HG03108 (cell line): Measurements from ENCODE around the gene DLGAP1.

Experiments
- ATAC-seq: cut with Tn5 transposase; IDR thresholded peaks from one replicate; pipeline ENCODE4 v1.9.1; 2021; ENCODE audit warnings: moderate library complexity; ENCODE audit not compliant: unreplicated experiment

Gene DLGAP1

DNA sequence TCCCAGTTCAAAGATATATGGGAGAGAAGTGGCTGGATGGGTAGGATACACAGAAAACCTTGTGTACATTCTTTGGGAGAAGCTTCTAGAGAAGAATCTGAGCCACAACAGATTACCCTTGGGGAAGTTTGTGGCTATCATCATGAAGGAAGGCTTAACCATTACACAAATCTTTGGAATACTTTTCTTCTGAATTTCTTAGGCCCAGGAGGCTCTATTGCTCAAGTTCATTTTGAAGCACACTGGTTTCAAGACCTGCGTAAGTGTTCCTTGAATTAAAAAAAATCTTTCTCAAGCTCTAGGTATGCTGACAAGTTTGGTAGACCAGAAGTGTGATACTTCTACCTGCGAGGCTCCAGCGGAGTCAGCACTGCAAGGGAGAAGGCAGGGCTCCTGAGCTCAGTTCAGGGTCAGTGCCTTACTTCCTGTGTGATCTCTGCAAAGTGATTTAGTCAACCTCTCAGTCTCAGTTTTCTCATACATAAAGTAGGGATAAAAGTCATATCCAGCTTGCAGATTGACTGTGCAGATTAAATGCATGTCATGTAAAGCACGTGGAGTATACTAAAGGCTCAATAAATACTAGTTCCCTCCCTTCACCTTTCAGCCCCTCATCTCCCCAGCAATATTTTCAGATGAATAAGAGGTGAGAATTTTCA, 438.6 kb downstream of the DLGAP1 start:
- ATAC-seq, result no peak

GRCh38 chr18:4007846-4008245, 447.3 kb downstream of the DLGAP1 start:
- ATAC-seq, result no peak

- ATAC-seq, result no peak
Observed at GRCh38 chr18:4004183-4004829, 450.8 kb downstream of the DLGAP1 start.

- ATAC-seq, result no peak
Observed at GRCh38 chr18:3998698-3999333, 456.3 kb downstream of the DLGAP1 start.

GRCh38 chr18:3995476-3996102, 459.5 kb downstream of the DLGAP1 start:
- no peak for ATAC-seq

DNA sequence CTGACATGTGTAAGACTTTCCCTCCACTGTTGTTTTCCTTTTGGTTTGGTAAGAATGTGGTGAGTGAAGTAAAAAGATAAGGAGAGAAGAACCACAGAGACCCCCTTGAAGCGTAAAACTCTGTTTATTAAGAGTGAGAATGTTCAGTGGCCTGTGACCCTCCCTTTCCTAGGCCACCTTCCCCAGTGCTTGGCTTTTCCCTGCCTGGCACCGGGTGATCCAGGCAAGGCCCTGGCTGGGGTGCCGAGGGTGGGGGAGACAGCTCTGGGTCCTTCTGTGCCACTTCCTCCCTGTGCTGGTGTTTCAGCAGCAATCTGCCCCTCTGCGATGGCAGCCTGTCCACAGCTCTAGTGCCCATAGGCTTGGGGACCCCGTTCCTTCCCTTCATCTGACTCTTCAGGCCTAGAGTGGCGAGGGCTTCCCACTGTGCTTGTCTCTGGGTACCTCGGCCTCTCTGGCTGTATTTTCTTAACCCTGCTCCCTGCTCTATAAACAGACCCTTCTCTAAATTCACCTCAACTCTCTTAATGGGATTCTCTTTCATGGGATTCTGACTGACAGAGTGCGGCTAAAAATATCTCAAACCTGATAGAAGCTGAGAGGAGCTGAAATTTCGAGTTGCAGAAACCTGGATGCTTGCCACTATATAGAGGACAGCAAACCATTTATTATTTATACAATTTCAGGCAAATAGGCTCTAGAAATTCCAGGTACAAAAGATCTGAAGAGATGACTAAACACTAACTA, 461.0 kb downstream of the DLGAP1 start:
- no peak for ATAC-seq

DNA sequence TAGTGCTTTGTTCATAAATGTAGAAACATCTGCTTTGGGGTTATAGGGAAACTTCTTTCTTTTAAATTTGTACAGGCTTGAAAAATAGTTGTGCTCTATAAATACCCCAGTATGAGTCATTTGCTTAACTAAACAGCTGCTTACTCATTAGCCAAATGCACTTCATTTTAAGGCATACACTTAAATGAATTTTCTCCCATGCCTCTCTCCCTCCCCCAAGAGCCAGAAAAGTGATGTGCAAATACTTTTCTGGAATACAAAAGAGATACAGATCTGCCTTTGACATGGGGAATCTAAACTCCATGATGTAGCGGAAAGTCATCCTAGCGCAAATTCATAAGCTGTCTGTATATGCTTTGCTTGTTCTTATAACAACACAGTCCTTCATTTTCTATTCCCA, 469.4 kb downstream of the DLGAP1 start:
- ATAC-seq, result no peak

- no peak for ATAC-seq
Observed at GRCh38 chr18:3985020-3985419, 470.1 kb downstream of the DLGAP1 start.

- no peak for ATAC-seq
Observed at GRCh38 chr18:3984163-3984757, 470.8 kb downstream of the DLGAP1 start.

DNA sequence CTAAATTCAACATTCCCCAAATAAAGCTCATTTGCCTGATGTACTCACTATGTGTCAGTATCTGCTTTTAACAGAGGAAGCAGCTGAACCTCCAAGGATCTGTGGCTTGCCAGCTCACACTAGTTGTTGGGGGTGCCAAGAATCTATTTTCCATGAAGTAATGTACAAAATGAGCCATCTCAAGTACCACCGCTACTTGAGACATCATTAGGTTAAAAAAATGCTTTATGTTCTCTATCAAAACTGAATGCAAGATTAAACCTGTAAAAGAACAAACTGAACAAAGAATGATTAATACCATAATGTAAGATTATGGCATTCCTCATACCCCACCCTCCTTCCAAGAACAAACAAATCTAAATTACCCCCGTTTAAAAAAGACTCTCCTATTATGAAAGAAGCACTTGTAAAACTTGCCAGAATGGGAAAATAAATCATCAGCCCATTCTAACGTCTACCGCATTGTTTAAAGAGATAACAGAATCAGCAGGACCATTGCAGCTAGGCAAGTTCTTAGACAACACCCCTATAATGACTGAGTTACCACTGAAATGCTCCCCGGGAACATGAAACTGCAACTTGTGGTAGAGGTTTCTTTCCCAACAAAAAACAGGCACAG, 471.6 kb downstream of the DLGAP1 start:
- no peak for ATAC-seq

DNA sequence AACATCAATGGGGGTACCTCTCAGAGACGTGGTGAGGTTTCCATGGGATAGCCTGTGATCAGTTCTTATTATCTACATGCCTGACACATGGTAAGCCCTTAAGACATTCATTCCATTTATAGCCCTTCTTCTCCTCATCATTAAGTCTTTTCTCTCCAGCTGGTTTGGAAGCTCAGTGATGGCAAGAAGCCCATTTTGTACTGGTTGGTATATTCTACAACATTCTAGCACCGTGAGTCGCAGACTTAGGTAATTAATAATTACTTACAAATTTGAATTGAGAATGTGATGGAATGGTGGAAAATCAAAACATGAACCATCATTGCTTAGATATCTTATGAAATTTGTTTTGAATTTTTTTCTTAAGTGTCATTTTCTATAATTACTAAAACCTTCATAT, 472.6 kb downstream of the DLGAP1 start:
- ATAC-seq, result no peak

DNA sequence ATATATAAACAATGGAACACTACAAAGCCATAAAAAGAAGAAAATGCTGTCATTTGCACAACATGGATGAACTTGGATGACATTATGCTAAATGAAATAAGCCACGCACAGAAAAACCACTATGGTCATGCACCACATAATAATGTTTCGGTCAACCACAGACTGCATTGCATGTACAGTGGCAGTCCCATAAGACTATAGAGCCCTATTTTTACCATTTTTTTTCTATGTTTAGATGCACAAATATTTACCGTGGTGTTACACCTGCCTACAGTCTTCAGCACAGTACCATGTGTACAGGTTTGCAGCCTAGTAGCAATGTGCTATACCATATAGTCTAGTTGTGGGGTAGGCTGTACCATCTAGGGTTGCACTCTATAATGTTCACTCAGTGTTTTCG, 476.1 kb downstream of the DLGAP1 start:
- no peak for ATAC-seq

- ATAC-seq, result no peak
Observed at GRCh38 chr18:3973191-3973850, 481.8 kb downstream of the DLGAP1 start.

GRCh38 chr18:3972291-3972930, 482.7 kb downstream of the DLGAP1 start:
- no peak for ATAC-seq

- ATAC-seq, result no peak
Observed at GRCh38 chr18:3970929-3971328, 484.2 kb downstream of the DLGAP1 start.

DNA sequence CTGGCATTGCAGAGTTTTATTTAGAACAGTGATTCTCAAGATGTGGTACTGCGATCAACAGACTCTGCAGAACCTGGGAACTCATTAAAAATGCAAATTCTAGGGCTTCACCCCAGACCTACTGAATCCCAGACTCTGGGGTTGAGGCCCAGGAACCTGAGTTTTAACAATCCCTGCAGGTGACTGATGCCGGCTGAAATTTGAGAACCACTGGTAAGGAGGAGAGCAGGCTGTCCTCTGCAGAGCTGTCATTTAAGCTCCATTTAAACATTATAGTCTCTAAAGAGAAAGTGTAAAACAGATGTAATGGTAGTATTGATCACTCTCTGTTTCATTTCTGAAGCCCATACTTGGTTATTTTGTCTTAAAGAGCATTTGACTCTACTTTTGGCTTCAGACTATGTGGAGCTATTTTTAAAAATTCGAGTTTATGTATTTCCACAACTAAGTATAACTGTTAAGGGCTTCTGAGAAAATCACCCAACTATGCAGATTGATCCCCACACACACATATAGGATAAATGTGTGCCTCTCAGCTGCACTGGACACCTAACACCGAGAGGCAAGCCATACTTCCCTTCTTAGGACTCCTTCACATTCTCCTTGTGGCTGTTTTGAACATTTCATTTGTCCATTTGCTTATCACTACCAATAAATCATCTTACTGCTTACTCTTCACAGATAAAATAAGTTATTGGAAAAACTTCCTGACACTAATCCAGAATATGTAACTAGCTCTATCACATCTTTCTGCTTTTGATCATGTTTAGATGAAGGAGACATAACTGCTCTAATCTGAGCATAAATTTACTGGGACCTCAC, 487.5 kb downstream of the DLGAP1 start:
- ATAC-seq, result no peak

- ATAC-seq, result no peak
Observed at GRCh38 chr18:3966642-3967358, 488.3 kb downstream of the DLGAP1 start.

DNA sequence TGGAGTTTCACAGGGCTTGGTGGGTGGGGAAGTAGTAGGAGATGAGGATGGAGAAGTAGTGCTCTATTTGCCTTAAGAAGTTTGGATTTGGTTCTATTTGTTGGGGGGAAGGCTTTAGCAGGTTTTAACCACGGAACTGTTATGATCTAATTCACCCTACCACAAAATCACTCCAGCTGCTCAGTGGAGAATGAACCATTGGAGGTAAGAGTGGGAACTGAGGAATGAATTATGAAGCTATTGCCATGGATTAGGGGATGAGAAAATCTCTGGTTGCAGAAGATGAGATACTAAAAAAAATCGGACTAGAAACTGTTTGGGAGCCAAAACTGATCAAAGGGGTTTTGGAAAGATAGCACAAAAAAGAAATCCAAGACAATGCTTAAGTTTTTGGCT, 488.9 kb downstream of the DLGAP1 start:
- no peak for ATAC-seq
